CD4-positive, alpha-beta T cell (primary cell): ENCODE measurements around the gene VWA5B2. TPM values are rescaled to one million over a fixed set of nuclear protein-coding genes. Genes with fewer than 3 reads are reported as not detected.

Experiments
- ATAC-seq: fragments of 200-7000 bp; cut with Tn5 transposase; one replicate; pipeline ENCODE4 v1.10.0; 2022; ENCODE audit warnings: mild to moderate bottlenecking; ENCODE audit not compliant: poor library complexity
- CTCF ChIA-PET: fragments of 350-600 bp; sonication (Branson Sonifier 250); formaldehyde crosslinking; loops from one replicate; lab custom pipeline; 2021; ENCODE audit warnings: antibody characterized with exemption, inconsistent platforms; lab: Charles Lee
- POLR2A ChIA-PET: fragments of 350-600 bp; sonication (Branson Sonifier 250); formaldehyde crosslinking; loops from one replicate; lab custom pipeline; 2021; ENCODE audit warnings: antibody characterized with exemption, inconsistent platforms; lab: Charles Lee
- DNase-seq, 14 experiments: peaks; one replicate each; pipeline ENCODE4 v3.0.0-alpha.2; 2013 to 2020; ENCODE audit warnings: mixed read lengths in 2 of 14
- H3K27ac ChIP-seq, 2 donors: one replicate each; pipeline versions ENCODE4 v1.5.1 to v1.7.0; 2013; ENCODE audit warnings: low read length in 2 of 2, low read depth in 1 of 2, mild to moderate bottlenecking in 1 of 2
- H3K27me3 ChIP-seq, 2 experiments: 1 replicate in 1 of 2; 2 replicates in 1 of 2; pipeline versions ENCODE4 v1.6.1 to v1.7.0; 2013; ENCODE audit warnings: low read length in 2 of 2, control low read depth in 1 of 2, mild to moderate bottlenecking in 1 of 2, moderate library complexity in 1 of 2; ENCODE audit not compliant: insufficient read depth in 2 of 2, control insufficient read depth in 1 of 2
- H3K36me3 ChIP-seq: one replicate; pipeline ENCODE4 v1.6.1; 2013; ENCODE audit warnings: low read length, control low read depth; ENCODE audit not compliant: insufficient read depth
- H3K4me1 ChIP-seq: one replicate; pipeline ENCODE4 v1.6.1; 2013; ENCODE audit warnings: low read length, control low read depth; ENCODE audit not compliant: insufficient read depth
- H3K4me3 ChIP-seq: one replicate; pipeline ENCODE4 v1.5.1; 2013; ENCODE audit warnings: mild to moderate bottlenecking, low read length, moderate library complexity
- H3K9me3 ChIP-seq, 2 experiments: 1 replicate in 1 of 2; 2 replicates in 1 of 2; pipeline versions ENCODE4 v1.6.1 to v1.7.0; 2013; ENCODE audit warnings: low read length in 2 of 2, mild to moderate bottlenecking in 2 of 2, control low read depth in 1 of 2, moderate library complexity in 1 of 2; ENCODE audit not compliant: control insufficient read depth in 1 of 2, insufficient read depth in 1 of 2
- H3K27ac Mint-ChIP-seq: one replicate; pipeline ENCODE4 v1.8.0; 2020; ENCODE audit warnings: mixed read lengths
- H3K27me3 Mint-ChIP-seq: one replicate; pipeline ENCODE4 v1.8.0; 2021; ENCODE audit warnings: mixed read lengths
- H3K36me3 Mint-ChIP-seq: one replicate; pipeline ENCODE4 v1.8.0; 2021; ENCODE audit warnings: low read depth, mixed read lengths
- H3K4me1 Mint-ChIP-seq: one replicate; pipeline ENCODE4 v1.8.0; 2021; ENCODE audit warnings: low read depth, mixed read lengths
- H3K4me3 Mint-ChIP-seq: one replicate; pipeline ENCODE4 v1.8.0; 2020; ENCODE audit warnings: mild to moderate bottlenecking, mixed read lengths
- H3K9me3 Mint-ChIP-seq: one replicate; pipeline ENCODE4 v1.8.0; 2020; ENCODE audit warnings: mixed read lengths
- intact Hi-C, 2 experiments: fragments of 100-400 bp; cut with DNase I in 1 of 2; cut with micrococcal nuclease in 1 of 2; formaldehyde crosslinking; loops; one replicate each; pipeline versions ENCODE4 v1.15.1 to v1.9.0; 2023 to 2025; cut with DNase I, micrococcal nuclease
- total RNA-seq, 174 experiments: library from RNA in 2 of 174; stranded (reverse) in 2 of 174; gene quantifications; one replicate each; pipeline ENCODE4 v1.2.3 and lab custom pipeline; 2021 to 2026
- TF ChIP-seq, protein P1 (sequence below): fragments of 200-600 bp; IDR thresholded peaks from one replicate; pipeline ENCODE4 v1.8.0; 2022; ENCODE audit warnings: antibody characterized with exemption, mild to moderate bottlenecking

Gene VWA5B2
- total RNA-seq, 2 experiments from 2014 or later, result not detected

DNA sequence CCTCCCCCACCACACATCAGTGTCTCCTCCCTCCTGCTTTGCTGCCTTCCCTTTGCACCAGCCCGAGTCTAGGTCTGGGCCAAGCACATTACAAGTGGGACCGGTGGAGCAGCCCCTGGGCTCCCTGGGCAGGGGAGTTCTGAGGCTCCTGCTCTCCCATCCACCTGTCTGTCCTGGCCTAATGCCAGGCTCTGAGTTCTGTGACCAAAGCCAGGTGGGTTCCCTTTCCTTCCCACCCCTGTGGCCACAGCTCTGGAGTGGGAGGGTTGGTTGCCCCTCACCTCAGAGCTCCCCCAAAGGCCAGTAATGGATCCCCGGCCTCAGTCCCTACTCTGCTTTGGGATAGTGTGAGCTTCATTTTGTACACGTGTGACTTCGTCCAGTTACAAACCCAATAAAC is 45.7 kb upstream of the VWA5B2 start:
- ATAC-seq (no peak), DNase-seq (no peak)
- Histone ChIP-seq H3K4me1 (peaks cover 32% of the 10 kb centered on the region), H3K9me3 (no peaks in the 10 kb centered on the region), H3K4me3 (no peak overlapping the region), H3K36me3 (peaks cover 69% of the 10 kb centered on the region), H3K27ac (no peak overlapping the region), H3K27me3 (no peaks in the 10 kb centered on the region)
- H3K27me3 Mint-ChIP-seq, result no peaks in the 10 kb centered on the region
- no peak overlapping the region for H3K4me3 Mint-ChIP-seq
- TF ChIP-seq, protein P1, sequence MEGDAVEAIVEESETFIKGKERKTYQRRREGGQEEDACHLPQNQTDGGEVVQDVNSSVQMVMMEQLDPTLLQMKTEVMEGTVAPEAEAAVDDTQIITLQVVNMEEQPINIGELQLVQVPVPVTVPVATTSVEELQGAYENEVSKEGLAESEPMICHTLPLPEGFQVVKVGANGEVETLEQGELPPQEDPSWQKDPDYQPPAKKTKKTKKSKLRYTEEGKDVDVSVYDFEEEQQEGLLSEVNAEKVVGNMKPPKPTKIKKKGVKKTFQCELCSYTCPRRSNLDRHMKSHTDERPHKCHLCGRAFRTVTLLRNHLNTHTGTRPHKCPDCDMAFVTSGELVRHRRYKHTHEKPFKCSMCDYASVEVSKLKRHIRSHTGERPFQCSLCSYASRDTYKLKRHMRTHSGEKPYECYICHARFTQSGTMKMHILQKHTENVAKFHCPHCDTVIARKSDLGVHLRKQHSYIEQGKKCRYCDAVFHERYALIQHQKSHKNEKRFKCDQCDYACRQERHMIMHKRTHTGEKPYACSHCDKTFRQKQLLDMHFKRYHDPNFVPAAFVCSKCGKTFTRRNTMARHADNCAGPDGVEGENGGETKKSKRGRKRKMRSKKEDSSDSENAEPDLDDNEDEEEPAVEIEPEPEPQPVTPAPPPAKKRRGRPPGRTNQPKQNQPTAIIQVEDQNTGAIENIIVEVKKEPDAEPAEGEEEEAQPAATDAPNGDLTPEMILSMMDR, result no peak
- intact Hi-C loops, result loop anchor here in 1 of 2 experiments (1.0 to 10.0 kb wide), 3 partner anchors 7 to 549 kb away; partner anchors contain the start of genes ALG3, EEF1AKMT4 and KLHL24
- H3K9me3 Mint-ChIP-seq, result no peaks in the 10 kb centered on the region
- POLR2A ChIA-PET, result interaction anchor here (3.0 kb wide), 1 partner anchor 10 kb away, joined by 25 read pairs; the partner anchor contains the start of gene AP2M1
- peaks cover 46% of the 10 kb centered on the region for H3K4me1 Mint-ChIP-seq
- H3K36me3 Mint-ChIP-seq, result peaks cover 97% of the 10 kb centered on the region
- CTCF ChIA-PET, result no interaction called here
- no peak overlapping the region for H3K27ac Mint-ChIP-seq

GRCh38 chr3:184184546-184185230 is 44.7 kb upstream of the VWA5B2 start:
- Histone ChIP-seq H3K9me3 (no peaks in the 10 kb centered on the region), H3K4me1 (peaks cover 32% of the 10 kb centered on the region), H3K4me3 (no peak overlapping the region), H3K27me3 (no peaks in the 10 kb centered on the region), H3K36me3 (peaks cover 69% of the 10 kb centered on the region), H3K27ac (no peak overlapping the region)
- TF ChIP-seq, protein P1, result no peak
- peak overlapping the region; percentile 99 for H3K4me3 Mint-ChIP-seq
- H3K9me3 Mint-ChIP-seq, result no peaks in the 10 kb centered on the region
- ATAC-seq, result no peak
- CTCF ChIA-PET, result interaction anchor here (1.2 to 2.4 kb wide), 2 partner anchors 43 to 65 kb away, joined by 4 to 7 read pairs; partner anchors contain the start of gene EEF1AKMT4
- no peaks in the 10 kb centered on the region for H3K27me3 Mint-ChIP-seq
- intact Hi-C loops, result loop anchor here (1.0 to 10.0 kb wide), 10 partner anchors 8 to 628 kb away; partner anchors contain the start of genes ALG3 (in 2 of the 2), EEF1AKMT4 (in 2 of the 2), EIF2B5 (in 2 of the 2) and ABCC5 (in 1 of the 2)
- H3K27ac Mint-ChIP-seq, result peak overlapping the region; percentile 87
- POLR2A ChIA-PET, result interaction anchor here (0.8 to 3.0 kb wide), 4 partner anchors 11 to 50 kb away, joined by 3 to 25 read pairs (median 11); partner anchors contain the start of genes AP2M1 and EIF2B5
- DNase-seq, result peak in 1 of 14 experiments; percentile 19
- peaks cover 97% of the 10 kb centered on the region for H3K36me3 Mint-ChIP-seq
- H3K4me1 Mint-ChIP-seq, result peaks cover 43% of the 10 kb centered on the region

DNA sequence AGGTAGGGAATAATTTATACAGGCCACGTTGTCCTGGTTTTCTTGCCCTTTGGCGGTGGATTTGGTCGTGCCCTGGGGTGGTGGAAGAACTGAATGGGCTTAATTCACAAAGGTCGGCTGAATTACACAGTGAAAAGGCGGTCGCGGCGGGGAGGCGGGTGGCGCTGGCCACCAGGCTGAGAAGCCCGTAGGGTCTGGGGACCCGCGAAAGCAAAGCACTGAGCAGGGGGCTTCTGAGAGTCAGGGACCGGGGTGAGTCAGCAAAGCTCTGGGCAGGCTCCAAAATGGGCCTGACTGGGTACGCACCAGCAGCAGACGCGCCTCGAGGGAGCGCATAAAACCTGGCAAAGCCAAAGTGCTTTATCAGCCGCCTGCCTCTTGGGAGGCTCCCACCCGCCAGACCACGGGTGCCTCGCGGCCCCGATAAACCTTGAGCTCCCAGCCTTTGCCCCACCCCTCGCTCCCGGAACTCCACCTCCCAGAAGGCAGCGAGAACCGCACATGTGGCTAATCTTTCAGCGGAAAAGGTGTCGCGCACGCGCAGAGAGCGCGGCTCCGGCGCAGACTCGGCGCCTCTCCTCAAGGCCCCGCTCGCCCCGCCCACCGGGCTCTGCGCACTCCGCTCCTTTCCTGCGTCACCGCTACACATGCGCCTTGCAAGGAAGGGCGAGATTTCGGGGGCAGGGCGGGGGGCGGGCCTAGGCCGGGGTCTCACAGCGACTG is 43.8 kb upstream of the VWA5B2 start:
- Mint-ChIP-seq H3K27ac (peak overlapping the region; percentile 87), H3K36me3 (peaks cover 97% of the 10 kb centered on the region), H3K4me1 (peaks cover 47% of the 10 kb centered on the region), H3K27me3 (no peaks in the 10 kb centered on the region), H3K9me3 (no peaks in the 10 kb centered on the region), H3K4me3 (peak overlapping the region; percentile 99)
- Histone ChIP-seq H3K4me1 (peaks cover 32% of the 10 kb centered on the region), H3K4me3 (peak overlapping the region; percentile 81), H3K9me3 (no peaks in the 10 kb centered on the region), H3K36me3 (peaks cover 68% of the 10 kb centered on the region), H3K27ac (peak overlapping the region; percentile 15 to 69), H3K27me3 (no peaks in the 10 kb centered on the region)
- intact Hi-C loops, result loop anchor here (1.0 to 10.0 kb wide), 12 partner anchors 11 to 627 kb away; partner anchors contain the start of genes ALG3 (in 2 of the 2), EEF1AKMT4 (in 2 of the 2), EIF2B5 (in 2 of the 2) and ABCC5 (in 1 of the 2)
- ATAC-seq (peak; percentile 95), DNase-seq (peak; percentile 98 to 100 (median 99))
- ChIA-PET POLR2A (interaction anchor here (0.8 to 3.0 kb wide), 6 partner anchors 12 to 130 kb away, joined by 3 to 25 read pairs (median 6); partner anchors contain the start of genes AP2M1, DVL3 and EIF2B5), CTCF (interaction anchor here (1.2 to 2.4 kb wide), 2 partner anchors 42 to 64 kb away, joined by 4 to 7 read pairs; partner anchors contain the start of gene EEF1AKMT4)
- TF ChIP-seq, protein P1, result no peak
